ENCODE data around the gene CD109. TPM values are rescaled to one million over a fixed set of nuclear protein-coding genes. Genes with fewer than 3 reads are reported as not detected.

The CD109 gene
- total RNA-seq, 1 donor from 2014 or later: 25.0 TPM

- intact Hi-C loops (cut with DNase I): no loop called here
- no peaks in the 10 kb centered on the region for H3K27me3 ChIP-seq (ENCODE audit: low read depth)
- no peaks in the 10 kb centered on the region for H3K9me3 ChIP-seq
- H3K4me3 ChIP-seq: no peak overlapping the region
- H3K4me1 ChIP-seq: no peaks in the 10 kb centered on the region
- no peak for ATAC-seq
- DNase-seq: no peak
- no peaks in the 10 kb centered on the region for H3K36me3 ChIP-seq
- H3K27ac ChIP-seq: no peak overlapping the region
- TF ChIP-seq CTCF (IDR thresholded peaks at IDR 0.05): no peak
These were observed 31.3 kb upstream of the CD109 start for GRCh38 chr6:73664701-73665100.

- ATAC-seq (no peak), DNase-seq (no peak)
- intact Hi-C loops (cut with DNase I): no loop called here
- Histone ChIP-seq H3K27me3 (ENCODE audit: low read depth) (no peaks in the 10 kb centered on the region), H3K36me3 (no peaks in the 10 kb centered on the region), H3K9me3 (no peaks in the 10 kb centered on the region), H3K4me1 (no peaks in the 10 kb centered on the region), H3K27ac (no peak overlapping the region), H3K4me3 (no peak overlapping the region)
- TF ChIP-seq CTCF (IDR thresholded peaks at IDR 0.05): no peak
These were observed 30.2 kb upstream of the CD109 start for GRCh38 chr6:73665686-73666319.

- H3K27ac ChIP-seq: no peak overlapping the region
These were observed 29.6 kb upstream of the CD109 start for GRCh38 chr6:73666393-73666792.

GRCh38 chr6:73667798-73668197, 28.2 kb upstream of the CD109 start:
- H3K9me3 ChIP-seq: no peaks in the 10 kb centered on the region
- H3K4me3 ChIP-seq: no peak overlapping the region
- DNase-seq (no peak), ATAC-seq (no peak)
- no peak for TF ChIP-seq CTCF (IDR thresholded peaks at IDR 0.05)
- intact Hi-C loops (cut with DNase I): no loop called here
- no peak overlapping the region for H3K27ac ChIP-seq
- H3K27me3 ChIP-seq (ENCODE audit: low read depth): no peaks in the 10 kb centered on the region
- no peaks in the 10 kb centered on the region for H3K4me1 ChIP-seq
- no peaks in the 10 kb centered on the region for H3K36me3 ChIP-seq

More at GRCh38 chr6:73666393-73666792, 29.6 kb upstream of the CD109 start:
- H3K4me3 ChIP-seq: no peak overlapping the region
- no peak for TF ChIP-seq CTCF (IDR thresholded peaks at IDR 0.05)
- no peaks in the 10 kb centered on the region for H3K36me3 ChIP-seq
- no peaks in the 10 kb centered on the region for H3K27me3 ChIP-seq (ENCODE audit: low read depth)
- DNase-seq (no peak), ATAC-seq (no peak)
- H3K9me3 ChIP-seq: no peaks in the 10 kb centered on the region
- H3K4me1 ChIP-seq: no peaks in the 10 kb centered on the region
- intact Hi-C loops (cut with DNase I): no loop called here

- intact Hi-C loops (cut with DNase I): no loop called here
- ATAC-seq: no peak
These were observed 27.0 kb upstream of the CD109 start for GRCh38 chr6:73669005-73669404.

More at GRCh38 chr6:73669005-73669404, 27.0 kb upstream of the CD109 start:
- no peak for DNase-seq
- no peaks in the 10 kb centered on the region for H3K36me3 ChIP-seq
- no peaks in the 10 kb centered on the region for H3K9me3 ChIP-seq
- no peaks in the 10 kb centered on the region for H3K27me3 ChIP-seq (ENCODE audit: low read depth)
- no peak overlapping the region for H3K4me3 ChIP-seq
- no peak overlapping the region for H3K27ac ChIP-seq
- no peaks in the 10 kb centered on the region for H3K4me1 ChIP-seq
- TF ChIP-seq CTCF (IDR thresholded peaks at IDR 0.05): no peak
